AG20443 (cell line): ENCODE data around the gene NCAPH2.
A peak's percentile ranks its signal among the peaks of the same experiment; 100 is the strongest.

Source experiments
- DNase-seq: peaks from one replicate; pipeline ENCODE4 v3.0.0; 2012; ENCODE audit warnings: low spot score, mixed read lengths

NCAPH2 gene

DNA sequence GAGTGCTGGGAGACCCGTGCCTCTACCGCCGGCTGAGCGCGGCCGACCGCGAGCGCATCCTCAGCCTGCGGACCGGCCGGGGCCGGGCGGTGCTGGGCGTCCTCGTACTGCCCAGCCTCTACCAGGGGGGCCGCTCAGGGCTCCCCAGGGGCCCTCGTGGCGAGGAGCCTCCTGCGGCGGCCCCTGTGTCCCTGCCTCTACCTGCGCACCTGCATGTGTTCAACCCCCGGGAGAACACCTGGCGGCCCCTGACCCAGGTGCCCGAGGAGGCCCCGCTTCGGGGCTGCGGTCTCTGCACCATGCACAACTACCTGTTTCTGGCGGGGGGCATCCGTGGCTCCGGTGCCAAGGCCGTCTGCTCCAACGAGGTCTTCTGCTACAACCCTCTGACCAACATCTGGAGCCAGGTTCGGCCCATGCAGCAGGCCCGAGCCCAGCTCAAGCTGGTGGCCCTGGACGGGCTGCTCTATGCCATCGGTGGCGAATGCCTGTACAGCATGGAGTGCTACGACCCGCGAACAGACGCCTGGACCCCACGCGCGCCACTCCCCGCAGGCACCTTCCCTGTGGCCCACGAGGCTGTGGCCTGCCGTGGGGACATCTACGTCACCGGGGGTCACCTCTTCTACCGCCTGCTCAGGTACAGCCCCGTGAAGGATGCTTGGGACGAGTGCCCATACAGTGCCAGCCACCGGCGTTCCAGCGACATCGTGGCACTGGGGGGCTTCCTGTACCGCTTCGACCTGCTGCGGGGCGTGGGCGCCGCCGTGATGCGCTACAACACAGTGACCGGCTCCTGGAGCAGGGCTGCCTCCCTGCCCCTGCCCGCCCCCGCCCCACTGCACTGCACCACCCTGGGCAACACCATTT is 41.1 kb downstream of the NCAPH2 start:
- DNase-seq = peak; percentile 4

DNA sequence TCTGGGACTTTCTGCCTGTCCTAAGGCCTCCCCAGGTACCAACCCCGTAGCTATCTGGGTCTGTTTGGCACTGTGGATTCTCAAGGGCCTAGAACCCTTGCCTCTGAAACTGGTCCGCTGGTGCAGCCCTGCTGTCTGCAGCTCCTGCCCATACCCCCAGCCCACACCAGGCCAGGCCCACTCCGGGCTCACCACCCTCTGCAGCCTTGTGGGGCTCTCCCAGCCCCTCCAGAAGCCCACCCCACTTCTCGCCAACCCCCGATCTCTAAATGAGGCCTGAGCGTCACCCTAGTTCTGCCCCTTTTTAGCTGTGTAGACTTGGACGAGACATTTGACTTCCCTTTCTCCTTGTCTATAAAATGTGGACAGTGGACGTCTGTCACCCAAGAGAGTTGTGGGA is 42.4 kb downstream of the NCAPH2 start:
- DNase-seq = no peak

- DNase-seq = no peak
Measured at GRCh38 chr22:50551160-50551752, 43.2 kb downstream of the NCAPH2 start.

DNA sequence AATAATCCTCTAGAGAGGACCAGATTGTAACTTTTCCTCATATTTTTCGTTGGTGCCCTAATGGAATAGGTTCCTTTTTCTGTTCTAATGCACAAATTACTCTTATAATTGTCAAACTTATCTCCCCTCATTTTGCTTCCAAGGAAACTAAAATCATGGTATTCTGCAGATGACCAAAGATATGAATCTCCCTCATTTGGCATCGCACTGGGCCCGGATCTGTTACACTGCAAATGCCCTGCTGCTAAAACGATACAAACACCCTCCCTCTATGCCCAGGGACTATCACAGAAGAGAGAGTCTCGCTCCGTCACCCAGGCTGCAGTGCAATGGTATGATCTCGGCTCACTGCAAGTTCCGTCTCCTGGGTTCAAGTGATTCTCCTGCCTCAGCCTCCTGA is 45.3 kb downstream of the NCAPH2 start:
- DNase-seq = no peak

GRCh38 chr22:50556703-50557102 is 48.7 kb downstream of the NCAPH2 start:
- no peak for DNase-seq

- DNase-seq = no peak
Measured at GRCh38 chr22:50560034-50560433, 52.0 kb downstream of the NCAPH2 start.

DNA sequence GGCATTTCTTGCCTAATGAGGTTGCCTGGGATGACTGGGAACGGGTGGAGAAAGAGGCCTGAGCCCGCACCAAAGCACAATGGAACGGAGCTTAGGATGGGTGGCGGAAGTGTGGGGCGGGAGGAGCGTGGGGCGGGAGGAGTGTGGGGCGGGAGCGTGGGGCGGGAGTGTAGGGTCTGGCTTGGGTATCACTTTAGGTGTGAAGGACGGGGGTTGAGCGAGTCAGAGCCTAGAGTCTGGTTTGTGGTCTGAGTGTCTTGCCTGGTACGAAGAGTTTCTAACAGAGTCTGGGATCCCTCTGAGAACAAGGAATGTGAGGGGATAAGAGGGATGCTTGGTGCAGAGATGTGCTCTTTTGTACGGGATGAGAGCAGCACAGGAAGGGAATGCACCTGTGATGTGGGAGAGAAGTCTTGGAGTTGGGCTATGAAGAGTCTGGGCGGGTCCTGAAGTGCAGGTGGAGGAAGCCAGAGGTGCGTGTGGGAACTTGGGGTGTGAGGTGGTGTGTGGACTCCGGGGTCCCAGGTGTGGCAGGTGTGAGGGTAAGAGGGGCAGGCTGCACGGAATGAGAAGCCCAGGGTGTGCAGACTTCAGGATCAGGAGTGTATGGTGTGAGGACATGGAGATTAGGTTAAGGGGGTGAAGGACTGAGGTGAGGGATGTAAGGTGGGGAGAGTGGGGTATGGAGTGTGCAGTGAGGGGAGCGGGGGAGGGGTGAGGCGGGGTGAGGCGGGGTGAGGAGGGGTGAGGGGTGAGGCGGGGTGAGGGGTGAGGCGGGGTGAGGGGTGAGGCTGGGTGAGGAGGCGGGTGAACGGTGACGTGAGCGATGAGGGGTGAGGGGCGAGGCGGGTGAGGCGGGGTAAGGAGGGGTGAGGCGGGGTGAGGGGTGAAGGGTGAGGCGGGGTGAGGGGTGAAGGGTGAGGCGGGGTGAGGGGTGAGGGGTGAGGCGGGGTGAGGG is 53.7 kb downstream of the NCAPH2 start:
- DNase-seq = no peak

GRCh38 chr22:50562523-50563412 is 54.7 kb downstream of the NCAPH2 start, which contains the start of gene SYCE3:
SYCE3 (minus strand) TSS chr22:50562919; CDS start chr22:50556405, 6,514 bp downstream.
- peak; percentile 96 for DNase-seq

DNA sequence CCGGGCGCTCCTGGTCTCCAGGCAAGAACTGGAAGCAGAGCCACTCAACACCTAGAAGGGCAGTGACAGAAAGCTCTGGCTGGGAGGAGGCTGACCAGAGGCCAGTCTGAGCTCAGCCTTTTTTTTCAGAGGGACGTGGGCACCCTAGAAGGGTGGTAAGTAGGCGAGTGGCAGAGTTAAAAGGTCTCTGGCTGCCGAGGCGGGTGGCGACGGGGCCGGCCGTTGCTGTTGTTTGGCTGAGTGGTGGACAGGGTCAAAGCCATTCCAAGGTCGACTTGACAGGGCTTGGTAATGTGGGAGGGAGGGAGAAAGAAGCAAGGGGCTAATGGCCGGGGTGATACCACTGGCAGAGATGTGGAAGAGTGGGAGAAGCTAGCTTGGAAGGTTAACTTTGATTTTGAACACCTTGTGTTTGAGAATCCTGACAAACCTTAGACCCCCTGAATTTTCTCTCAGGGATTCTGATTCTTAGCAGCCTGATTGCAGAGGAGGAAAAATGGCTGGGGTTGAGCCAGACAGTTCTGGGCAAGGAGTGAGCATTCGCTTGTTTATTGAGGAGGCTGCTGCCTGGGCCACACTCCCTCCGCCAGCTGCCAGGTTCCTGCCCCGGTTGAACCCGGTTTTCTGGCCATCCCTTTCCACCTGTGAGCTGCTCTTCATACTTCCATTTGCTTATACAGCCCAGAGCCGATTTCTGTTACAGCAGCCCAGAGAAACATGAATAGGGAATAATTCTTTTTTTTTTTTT is 55.6 kb downstream of the NCAPH2 start:
- no peak for DNase-seq

GRCh38 chr22:50564289-50564688 is 56.3 kb downstream of the NCAPH2 start:
- no peak for DNase-seq

DNA sequence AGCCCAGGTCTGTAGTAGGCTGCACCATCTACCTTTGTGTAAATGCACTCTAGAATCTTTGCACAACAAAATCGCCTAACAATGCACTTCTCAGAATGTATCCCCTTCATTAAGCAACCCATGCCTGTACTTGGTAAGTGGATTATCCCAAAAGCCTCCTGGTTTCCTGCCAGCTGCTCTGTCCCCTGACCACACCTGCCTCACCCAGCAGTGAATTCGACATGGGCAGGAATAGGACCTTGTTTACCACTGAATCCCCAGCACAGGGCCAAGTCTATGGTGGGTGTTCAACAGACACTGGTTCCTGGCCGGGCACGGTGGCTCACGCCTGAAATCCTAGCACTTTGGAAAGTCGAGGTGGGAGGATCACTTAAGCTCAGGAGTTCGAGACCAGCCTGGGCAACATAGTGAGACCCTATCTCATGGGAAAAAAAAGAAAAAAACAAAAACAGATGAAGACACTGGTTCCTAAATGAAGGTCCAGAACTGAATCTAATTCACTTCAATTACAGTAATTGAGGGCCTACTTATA is 59.8 kb downstream of the NCAPH2 start:
- DNase-seq = no peak

DNA sequence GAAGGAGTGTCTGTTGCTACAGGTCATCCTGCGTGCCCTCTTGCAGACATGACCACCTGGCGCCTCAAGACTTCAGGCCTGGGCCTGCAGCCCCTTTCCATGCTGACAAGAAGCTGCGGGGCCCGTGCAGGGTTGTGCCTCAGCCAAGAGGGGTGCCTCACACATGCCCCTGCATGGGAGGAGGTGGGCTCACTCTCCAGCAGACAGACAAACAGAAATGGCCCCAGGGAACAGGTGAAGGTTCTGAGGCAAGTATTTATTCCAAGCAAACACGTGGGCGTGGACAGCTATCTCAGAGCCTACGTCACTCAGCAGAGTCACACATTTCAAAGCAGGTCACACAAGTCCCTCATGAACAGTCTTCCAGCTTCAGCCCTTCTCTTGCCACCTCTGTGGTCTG is 60.6 kb downstream of the NCAPH2 start:
- no peak for DNase-seq

- DNase-seq = no peak
Measured at GRCh38 chr22:50569041-50569459, 61.0 kb downstream of the NCAPH2 start.

GRCh38 chr22:50569896-50570535 is 62.0 kb downstream of the NCAPH2 start:
- no peak for DNase-seq

GRCh38 chr22:50570861-50571260 is 62.8 kb downstream of the NCAPH2 start:
- DNase-seq = no peak

DNA sequence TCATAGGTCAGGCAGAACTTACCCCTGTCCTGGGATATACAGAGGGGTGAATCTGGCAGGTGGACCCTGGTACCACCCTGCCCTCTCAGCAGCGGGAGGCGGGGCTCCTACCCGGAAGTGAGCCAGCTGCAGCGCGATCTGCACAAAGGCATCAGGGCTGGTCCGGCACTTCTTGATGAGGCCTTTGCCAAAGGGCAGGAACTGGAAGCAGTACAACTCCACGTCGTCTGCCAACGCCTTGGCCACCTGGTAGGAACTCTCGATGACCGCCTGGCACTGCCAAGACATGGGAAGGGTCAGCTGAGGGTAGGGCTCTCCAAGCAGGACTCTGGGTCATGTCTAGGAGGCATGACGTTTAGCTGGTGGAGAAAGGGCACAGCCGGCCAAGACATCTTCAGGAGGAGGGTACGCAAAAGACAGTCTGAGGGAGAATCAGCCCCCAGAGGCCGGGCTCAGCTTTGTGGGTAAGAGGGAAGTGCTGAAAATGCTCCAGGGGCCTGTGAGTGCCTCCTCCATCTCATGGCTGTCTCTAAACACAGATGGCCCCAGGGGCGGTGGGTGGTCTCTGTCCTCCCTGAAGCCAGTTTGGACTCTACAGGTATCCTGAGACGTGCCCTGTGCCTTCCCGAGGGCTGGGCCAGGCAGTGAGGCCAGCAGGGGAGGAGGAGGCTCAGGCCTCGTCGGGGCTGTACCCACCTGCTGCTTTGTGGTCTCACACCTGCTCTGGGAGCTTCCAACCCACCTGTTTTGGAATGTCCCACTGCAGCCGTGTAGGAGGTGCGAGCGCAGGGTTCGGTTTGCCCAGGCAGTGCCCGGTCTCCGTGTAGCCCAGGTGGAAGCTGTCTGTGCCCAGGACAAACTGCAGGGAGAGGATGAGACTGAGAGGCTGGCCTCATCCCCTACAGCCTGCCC is 63.5 kb downstream of the NCAPH2 start:
- DNase-seq = no peak

DNA sequence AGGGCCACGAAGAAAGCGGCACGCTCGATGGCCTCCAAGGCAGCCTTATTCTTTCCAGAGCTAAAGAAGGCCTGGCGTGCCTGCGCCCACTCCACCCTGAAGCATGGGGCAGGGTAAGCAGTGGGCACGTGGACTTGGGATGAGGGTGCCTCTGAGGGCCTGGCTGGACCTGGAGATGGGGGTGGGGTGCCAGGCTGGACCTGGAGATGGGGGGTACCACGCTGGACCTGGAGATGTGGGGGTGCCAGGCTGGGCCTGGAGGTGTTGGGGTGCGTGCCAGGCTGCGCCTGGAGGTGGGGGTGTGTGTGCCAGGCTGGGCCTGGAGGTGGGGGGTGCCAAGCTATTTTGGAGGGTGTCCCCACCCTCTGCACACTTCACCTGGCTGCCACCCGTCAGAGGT is 64.9 kb downstream of the NCAPH2 start:
- no peak for DNase-seq

- no peak for DNase-seq
Measured at GRCh38 chr22:50573491-50574382, 65.7 kb downstream of the NCAPH2 start.
